ENCODE results near the gene IQSEC3.
"Not testable (repeated sequence)": the region's sequence is repeated elsewhere in the genome, so short reads cannot be mapped to it uniquely, and the experiment has no call there.

DNA sequence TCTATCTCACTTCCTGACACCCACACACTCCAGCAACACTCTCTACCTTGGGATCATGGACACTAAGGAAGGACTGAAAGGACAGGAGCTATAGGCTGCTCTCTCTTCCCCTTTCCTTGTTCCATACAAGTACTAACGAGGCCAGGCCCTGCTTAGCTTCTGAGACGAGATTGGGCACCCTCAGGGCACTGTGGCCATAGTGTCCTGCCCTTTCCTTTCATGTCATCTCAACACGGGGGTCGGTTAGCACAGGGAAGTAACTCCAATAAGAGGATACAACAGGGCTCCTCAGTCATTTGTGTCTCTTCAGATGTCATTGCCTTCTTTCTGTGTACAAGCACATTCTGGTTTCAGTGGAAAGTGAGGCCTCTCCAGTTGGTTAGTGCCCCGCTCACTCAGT lies 15.5 kb upstream of the IQSEC3 start:
- not testable (repeated sequence) for TF ChIP-seq POLR2AphosphoS5 (IDR thresholded peaks at IDR 0.05; ENCODE audit: low read depth, low read length); POLR2A (IDR thresholded peaks at IDR 0.05; ENCODE audit: low read depth, low read length); TAF1 (IDR thresholded peaks at IDR 0.05; ENCODE audit: borderline replicate concordance, low read depth, low read length)
